ENCODE data around the gene KLF3.
A peak's percentile ranks its signal among the peaks of the same experiment; 100 is the strongest.

KLF3 gene

DNA sequence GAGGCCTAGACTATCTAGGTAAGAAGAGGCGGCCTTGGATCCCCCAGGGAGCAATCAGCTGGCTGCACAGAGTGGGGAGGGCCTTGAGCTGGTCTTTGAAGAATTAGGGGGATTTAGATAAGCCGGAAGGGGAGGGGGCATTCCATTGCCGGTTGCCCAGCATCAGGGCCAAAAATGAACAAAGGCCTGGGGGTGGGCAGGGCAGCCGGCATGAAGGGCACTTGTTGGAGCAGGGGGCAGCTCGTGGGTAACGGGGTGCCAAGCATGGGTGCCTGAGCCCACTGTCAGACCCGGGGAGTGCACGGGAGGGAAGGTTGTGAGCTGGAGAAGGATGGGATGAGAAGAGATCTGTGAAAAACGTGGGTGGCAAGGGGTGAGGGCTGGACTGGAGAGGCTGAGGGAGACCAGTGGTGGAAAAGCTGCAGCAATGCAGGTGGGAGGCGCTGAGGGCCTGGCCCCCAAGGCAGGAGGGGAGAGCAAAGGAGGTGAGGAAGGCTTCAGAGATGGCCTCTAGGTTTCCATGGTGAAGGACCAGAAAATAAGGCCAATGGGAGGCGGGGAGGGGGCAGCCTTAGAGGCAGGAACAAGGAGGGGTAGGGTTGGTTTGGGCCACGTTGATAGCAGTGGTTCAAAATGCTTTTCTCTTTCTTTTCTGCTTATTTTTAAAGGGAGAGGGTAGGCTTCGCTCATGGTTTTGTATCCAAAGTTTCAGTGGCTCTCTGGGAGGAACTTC lies 8.6 kb downstream of the KLF3 start:
- TF ChIP-seq CTCF (IDR thresholded peaks at IDR 0.05; ENCODE audit: low read depth, low read length, missing control alignments), result no peak
- DNase-seq (ENCODE audit: extremely low read depth, low read depth), result no peak
- H3K4me3 ChIP-seq (replicated peaks; ENCODE audit: low read depth, low read length), result no peak overlapping the region; the same call in 1 of the 2 replicates

GRCh38 chr4:38673130-38673978 lies 9.4 kb downstream of the KLF3 start:
- peak; percentile 74 for DNase-seq (ENCODE audit: extremely low read depth, low read depth)
- TF ChIP-seq CTCF (IDR thresholded peaks at IDR 0.05; ENCODE audit: low read depth, low read length, missing control alignments), result no peak
- no peak overlapping the region for H3K4me3 ChIP-seq (replicated peaks; ENCODE audit: low read depth, low read length)

- no peak for DNase-seq (ENCODE audit: extremely low read depth, low read depth)
- no peak overlapping the region for H3K4me3 ChIP-seq (replicated peaks; ENCODE audit: low read depth, low read length)
- no peak for TF ChIP-seq CTCF (IDR thresholded peaks at IDR 0.05; ENCODE audit: low read depth, low read length, missing control alignments)
Observed at GRCh38 chr4:38674258-38675144, 10.5 kb downstream of the KLF3 start.

DNA sequence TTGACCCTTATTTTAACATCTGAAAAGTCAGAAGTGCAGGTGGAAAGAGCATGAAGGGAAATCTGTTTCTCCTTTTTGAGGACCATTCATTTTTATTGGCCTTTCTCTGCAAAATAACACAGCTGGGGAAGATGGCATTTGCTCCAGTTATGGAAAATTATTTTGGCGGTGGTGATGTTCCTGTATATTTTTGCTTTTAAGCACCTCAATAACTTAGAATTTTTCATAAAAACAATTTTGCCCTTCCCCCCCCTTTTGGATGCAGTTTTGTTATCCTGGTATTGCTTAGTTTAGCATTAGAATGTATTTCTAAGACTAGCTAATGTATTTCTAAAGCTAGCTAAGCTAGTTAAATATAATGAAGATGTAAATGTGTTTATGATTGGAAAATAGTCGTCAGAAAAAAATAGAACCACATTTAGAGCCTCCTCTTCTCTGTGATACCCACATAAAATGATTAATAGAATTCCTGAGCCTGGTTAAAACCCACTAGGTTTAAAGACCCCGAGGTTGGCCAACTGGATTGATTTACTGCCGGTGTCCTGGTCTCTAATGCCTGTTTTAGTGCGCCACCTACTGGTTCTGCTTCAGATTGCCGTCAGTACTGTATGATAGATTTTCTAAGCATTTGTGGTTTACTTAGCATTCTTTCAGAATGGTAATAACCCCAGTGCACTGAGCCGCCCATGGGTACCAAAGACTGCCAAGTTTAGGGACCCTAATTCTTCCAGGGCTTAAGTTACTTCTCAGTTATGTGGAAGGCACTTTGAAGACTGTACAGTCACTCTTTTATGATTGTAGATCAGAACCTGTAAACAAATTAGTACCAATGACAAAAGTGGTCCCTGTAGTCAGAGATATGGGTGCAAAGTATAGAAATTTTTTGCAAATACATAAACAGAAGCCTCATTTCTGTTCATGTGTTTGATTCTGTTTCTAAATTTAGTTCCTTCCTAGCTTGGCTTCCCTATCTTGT lies 11.4 kb downstream of the KLF3 start:
- no peak overlapping the region for H3K4me3 ChIP-seq (replicated peaks; ENCODE audit: low read depth, low read length)
- TF ChIP-seq CTCF (IDR thresholded peaks at IDR 0.05; ENCODE audit: low read depth, low read length, missing control alignments), result peak; percentile 83
- DNase-seq (ENCODE audit: extremely low read depth, low read depth), result peak; percentile 78

DNA sequence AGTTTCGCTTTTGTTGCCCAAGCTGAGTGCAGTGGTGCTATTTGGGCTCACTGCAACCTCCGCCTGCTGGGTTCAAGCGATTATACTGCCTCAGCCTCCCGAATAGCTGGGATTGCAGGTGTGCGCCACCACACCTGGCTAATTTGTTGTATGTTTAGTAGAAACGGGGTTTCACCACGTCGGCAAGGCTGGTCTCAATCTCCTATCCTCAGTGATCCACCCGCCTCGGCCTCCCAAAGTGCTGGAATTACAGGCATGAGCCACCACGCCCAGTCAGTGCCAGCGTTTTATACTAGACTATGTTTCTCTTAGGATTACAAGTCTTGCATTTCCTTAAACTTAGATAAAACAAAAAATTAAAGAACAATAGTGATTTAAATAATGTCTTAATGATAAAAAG lies 13.0 kb downstream of the KLF3 start:
- TF ChIP-seq CTCF (IDR thresholded peaks at IDR 0.05; ENCODE audit: low read depth, low read length, missing control alignments), result no peak
- H3K4me3 ChIP-seq (replicated peaks; ENCODE audit: low read depth, low read length), result no peak overlapping the region
- DNase-seq (ENCODE audit: extremely low read depth, low read depth), result no peak
